Activated CD4-positive, alpha-beta T cell treated with anti-CD3 and anti-CD28 coated beads for 24 hours (primary cell): ENCODE measurements around the gene FAM222B.
"Not testable (repeated sequence)": the region's sequence is repeated elsewhere in the genome, so short reads cannot be mapped to it uniquely, and the experiment has no call there.

ENCODE experiments used
- DNase-seq, 2 donors: peaks; one replicate each; pipeline ENCODE4 v3.0.0-alpha.2; 2020; ENCODE audit warnings: low read depth in 2 of 2

FAM222B gene

GRCh38 chr17:28843816-28844148 is 1.2 kb upstream of the FAM222B start:
- DNase-seq, result no peak

DNA sequence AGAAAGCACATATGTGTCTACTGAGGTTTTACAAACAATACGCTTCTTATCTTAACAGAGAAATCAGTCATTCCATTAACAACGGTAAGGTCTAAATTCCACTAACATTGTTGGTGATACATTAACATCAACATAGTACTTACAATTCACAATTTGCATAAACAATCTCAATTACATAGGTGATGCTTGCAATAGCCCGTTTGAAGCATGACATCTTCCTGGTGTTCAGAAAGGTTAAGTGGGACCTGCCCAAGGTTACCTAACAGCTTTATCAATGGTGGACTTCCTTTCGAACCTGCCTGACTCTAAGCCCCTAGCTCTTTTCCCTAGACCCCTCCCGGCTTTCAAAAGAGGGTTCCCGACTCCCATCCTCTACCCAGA is 699 bp downstream of the FAM222B start:
- no peak for DNase-seq

DNA sequence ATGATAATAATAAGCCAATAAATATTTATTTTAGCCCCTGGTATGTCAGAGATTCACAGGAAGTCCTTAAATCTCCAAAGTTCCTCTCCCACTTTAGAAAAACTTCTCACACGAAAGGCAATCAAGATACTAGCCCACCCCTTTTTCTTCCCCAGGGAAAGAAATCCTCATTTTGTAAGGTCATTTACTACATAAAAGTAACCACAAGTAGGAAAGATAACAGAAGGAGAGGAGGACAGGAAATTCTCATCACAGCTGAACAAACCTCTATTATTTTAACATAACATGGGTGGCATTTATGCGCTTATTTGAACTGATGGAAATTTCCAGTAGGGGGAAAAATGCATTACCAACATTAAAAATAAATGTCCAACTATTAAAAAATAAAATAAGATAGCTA is 3.4 kb downstream of the FAM222B start:
- DNase-seq, result no peak

GRCh38 chr17:28836541-28836940 is 6.0 kb downstream of the FAM222B start:
- not testable (repeated sequence) for DNase-seq

GRCh38 chr17:28834420-28834819 is 8.2 kb downstream of the FAM222B start:
- DNase-seq, result no peak

- no peak for DNase-seq
Observed at GRCh38 chr17:28828294-28829040, 14.1 kb downstream of the FAM222B start.

GRCh38 chr17:28827672-28828071 is 14.9 kb downstream of the FAM222B start:
- DNase-seq, result no peak

GRCh38 chr17:28819582-28819981 is 23.0 kb downstream of the FAM222B start:
- DNase-seq, result no peak

DNA sequence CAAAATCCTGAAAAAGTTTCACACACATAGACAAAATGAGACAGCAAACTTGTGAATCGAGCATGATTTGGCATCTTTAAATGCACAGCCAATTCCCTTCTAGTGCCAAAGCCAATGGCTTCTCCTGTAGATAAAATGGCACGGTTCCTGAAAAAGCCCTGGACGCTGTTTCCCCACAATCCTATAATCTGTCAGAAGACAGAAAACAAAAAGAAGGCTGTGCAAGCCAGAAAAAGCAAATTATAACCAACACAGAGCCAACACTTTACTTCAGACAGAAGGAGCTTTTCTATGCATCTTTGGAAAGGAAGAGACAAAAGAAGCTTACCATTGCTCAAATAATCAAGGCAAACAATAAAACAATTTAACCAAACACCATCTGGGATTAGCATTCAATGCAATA is 23.8 kb downstream of the FAM222B start:
- DNase-seq, result no peak

DNA sequence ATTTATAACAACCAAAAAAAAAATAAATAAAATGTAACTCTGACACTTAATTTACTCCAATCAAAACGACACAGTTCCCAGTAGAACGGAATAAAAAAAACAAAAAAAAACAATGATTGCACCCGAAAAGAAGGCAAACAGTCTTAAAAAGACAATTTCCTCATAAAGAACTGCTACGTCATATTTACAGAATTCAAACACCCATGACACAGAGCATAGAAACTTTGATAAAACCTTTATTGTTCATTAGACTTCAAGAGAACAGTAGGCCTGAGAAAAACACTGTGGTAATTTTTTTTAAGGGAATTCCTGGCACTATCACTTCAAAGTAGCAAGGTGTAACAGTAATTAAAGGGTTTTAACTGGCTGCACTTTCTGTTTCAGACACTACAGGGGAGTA is 26.1 kb downstream of the FAM222B start:
- DNase-seq, result no peak

DNA sequence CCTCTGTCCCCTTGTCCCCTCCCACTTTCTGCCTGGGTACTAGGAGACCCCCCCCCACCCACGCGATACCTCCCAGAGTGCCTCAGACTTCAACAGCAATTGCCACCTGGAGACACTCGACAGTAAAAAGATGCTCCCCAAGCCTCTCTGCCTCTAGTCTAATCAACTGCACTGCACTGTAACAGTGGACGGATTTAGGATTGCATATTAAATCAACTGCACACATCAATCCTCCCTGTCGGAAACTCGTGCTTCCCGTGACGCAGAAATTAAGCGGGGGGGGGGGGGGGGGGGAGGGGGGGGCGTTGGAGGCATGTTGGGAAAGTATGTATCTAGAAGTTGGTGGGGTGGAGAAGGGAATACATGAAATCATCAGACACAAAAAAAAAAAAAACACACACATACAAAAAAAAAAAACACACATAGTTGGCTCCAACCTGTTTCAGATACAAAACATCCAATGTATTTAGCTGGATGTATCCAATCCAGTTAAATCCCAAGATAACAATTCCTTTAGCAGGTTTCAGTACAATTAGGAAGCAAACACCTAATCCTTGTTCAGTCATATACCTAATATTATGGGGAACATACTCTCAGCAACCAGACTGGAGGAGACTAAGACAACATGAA is 29.7 kb downstream of the FAM222B start:
- DNase-seq, result no peak

DNA sequence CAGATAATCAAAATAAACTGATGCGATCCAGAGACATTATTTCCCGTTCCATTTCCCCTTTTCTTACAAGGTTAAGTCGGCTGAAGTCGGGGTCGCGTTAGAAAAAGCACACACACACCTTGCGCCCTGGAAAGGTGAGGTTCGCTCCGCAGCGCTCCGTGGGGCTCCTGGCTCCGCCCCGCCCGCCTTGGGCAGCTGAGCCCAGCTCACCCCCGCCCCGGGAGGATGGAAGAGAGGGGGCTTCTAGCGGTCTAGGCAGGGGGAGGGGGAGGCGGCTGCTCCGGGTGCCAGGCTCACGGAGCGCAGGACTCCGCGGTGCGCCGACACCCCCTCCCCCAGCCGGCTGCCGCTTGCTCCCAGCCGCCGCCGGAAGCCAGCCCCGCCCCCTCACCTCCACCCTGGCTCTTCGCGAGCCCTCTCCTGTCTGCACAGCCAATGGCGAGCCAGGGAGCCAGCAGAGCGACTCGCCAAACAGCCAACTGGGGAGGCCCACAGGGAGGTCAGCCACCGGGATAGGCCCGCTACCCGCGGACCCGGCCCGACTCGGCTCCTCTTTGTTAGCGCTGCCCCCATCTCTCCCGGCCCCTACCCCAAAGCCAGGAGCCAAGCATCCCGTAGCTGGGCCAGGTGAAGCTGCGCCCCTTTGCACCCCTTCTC is 30.4 kb downstream of the FAM222B start:
- DNase-seq, result peak; percentile 94 to 96

DNA sequence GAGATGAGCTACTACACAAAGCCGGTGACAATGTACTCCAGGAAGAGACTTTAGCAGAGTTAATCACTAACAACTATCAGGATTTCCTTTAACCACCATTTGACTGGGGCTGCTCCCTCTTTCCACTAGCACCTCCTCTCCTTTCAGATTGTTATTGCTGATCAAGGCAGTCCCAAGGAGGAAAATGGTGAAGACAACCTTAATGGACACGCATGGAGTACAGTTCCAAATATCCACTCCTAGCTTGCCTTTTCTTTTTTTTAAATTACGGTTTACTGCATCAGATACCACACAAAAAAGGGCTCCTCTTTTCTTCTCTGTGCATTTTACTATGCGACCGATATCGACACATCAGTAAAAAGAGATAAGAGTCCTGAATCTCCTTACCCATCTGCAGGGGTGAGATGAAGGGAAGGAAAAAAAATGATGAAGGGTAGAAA is 30.9 kb downstream of the FAM222B start:
- no peak for DNase-seq

GRCh38 chr17:28810437-28810836 is 32.2 kb downstream of the FAM222B start:
- peak in 1 of 2 donors; percentile 6 for DNase-seq

DNA sequence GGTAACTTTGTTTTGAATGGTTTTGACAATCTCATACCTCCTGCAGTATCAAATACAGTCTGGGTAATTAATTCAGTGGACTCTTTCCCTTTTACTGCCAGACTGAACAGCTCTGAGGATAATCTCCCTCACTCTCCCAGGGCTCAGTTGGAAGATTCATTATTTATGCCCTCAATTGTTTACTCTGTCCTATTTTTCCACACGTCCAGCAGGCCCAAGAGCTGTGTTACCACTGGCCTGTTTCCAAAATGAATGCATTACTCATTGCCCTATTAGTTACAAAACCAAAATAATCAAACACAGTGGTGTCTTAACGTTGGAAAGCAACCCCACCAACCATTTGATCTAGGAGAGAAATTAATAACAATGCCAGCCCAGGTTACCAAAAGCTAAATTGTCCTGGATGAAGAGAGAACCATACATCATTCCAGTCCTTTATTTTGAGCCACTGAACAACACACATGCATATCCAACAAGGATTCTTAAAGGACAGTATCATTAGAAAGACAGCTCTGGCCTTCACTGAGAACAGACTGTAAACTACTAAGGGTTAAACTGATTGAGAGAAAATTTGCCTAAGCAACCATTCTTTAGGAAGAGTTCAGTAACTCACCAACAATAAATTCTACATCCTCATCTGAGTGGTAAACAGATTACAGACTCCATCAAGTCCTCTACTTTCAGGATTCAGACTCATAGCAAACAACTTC is 34.5 kb downstream of the FAM222B start:
- no peak for DNase-seq

DNA sequence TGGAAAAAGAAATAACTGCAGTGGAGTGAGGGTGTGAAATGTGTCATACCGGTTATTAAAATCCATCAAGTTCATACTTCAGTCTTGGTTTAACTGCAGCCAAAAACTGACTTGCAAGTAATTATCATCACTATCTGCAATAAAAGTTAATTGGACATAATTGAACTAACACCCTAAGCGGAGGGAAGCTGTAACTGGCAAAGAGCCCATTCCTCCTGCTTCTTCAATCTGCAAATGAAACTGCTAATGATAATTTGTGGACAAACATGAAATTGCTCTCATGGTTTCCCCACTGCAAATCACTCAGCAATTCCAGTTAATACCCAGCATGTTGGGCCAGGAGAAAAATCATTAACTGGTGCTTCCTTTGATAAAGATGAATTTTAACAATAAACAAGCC is 46.5 kb downstream of the FAM222B start:
- no peak for DNase-seq

DNA sequence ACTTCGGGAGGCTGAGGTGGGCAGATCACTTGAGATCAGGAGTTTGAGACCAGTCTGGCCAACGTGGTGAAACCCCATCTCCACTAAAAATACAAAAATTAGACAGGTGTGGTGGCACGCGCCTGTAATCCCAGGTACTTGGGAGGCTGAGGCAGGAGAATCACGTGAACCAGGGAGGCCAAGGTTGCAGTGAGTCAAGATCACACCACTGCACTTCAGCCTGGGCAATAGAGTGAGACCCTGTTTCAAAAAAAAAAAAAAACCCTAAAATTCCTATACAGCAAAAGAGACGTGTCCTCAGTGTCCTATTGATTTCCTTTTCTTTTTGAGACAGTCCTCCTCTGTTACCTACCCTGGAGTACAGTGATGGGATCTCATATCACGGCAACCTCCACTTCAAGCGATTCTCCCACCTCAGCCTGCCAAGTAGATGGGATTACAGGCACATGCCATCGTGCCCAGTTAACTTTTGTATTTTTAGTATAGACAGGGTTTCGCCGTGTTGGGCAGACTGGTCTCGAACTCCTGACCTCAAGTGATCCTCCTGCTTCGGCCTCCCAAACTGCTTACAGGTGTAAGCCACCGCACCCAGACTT is 47.6 kb downstream of the FAM222B start:
- DNase-seq, result not testable (repeated sequence)

DNA sequence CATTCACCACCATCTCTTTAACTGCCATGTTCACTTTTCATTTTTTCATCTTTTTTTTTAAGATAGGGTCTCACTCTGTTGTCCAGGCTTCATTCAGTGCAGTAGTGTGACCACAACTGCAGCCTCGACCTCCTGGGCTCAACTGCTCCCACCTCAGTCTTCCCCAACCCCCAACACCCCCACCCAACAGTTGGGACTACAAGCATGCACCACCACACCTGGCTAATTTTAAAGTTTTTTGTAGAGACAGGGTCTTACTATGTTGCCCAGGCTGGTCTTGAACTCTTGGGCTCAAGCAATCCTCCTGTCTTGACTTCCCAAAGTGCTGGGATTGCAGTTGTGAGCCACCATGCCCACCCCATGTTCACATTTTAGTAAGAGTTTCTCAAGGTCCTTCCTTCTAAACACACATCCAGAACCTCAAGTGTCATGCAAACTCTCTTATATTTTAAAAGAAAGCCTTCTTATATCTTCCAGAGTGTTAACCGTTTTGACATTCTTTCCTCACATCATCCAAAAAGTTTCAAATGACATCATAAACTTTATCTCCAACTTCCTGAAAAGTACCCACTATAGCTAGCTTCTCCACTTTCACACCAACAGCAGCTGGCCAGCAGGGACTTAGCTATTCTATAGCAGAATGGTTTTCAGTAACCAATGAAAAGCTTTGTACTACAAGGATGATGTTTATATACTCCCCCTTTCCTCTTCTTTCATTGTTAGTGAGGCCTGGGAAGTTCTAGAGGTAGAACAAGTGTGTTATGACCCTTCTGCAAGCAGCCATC is 49.5 kb downstream of the FAM222B start:
- DNase-seq, result no peak

DNA sequence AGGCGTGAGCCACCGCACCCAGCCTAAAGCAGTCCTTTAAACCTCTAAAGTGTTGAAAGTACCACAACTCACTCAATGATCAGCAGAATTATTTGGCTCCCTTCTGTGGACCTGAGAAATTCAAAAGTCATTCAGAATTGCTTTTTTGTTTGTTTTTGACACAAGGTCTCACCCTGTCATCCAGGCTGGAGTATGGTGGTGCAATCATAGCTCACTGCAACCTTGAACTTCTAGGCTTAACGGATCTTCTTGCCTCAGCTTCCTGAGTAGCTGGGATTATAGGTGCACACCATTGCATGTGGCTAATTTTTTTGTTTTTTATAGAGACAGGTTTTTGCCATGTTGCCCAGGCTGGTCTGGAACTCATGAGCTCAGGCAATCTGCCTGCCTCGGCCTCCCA is 54.5 kb downstream of the FAM222B start:
- no peak for DNase-seq

DNA sequence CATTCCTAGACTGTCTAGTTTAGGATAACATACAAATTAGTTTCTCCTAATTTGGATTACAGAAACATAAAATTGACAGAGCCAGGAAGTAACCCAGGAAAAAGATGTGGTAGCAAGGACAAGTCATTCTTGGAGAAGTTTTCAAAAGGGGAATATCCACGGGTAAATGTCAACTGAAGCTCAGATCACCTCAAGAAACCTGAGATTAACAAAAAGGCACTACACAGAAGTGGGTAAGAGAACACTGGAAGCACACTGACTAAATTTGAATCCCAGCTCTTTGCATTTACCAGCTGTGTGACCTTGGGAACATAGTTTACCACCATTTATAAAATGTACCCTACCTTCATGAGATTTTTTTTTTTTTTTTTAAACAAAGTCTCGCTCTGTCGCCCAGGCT is 59.4 kb downstream of the FAM222B start:
- no peak for DNase-seq

- not testable (repeated sequence) for DNase-seq
Observed at GRCh38 chr17:28779601-28780000, 63.0 kb downstream of the FAM222B start.
